Kidney (tissue), 14 donors: ENCODE results near the gene CDHR4. TPM values are rescaled to one million over a fixed set of nuclear protein-coding genes. Genes with fewer than 3 reads are reported as not detected.
A peak's percentile ranks its signal among the peaks of the same experiment; 100 is the strongest.

ENCODE experiments used
- DNase-seq, 5 donors: peaks; one replicate each; pipeline ENCODE4 v3.0.0-alpha.2; 2013 to 2020
- FAIRE-seq: peaks from 2 replicates; lab custom pipeline; 2012; peaks lifted over from hg19 to GRCh38; lab: Jason Lieb, UNC
- H3K27ac ChIP-seq, 2 donors: one replicate each; pipeline ENCODE4 v1.7.0; 2013; ENCODE audit warnings: low read depth in 2 of 2, low read length in 2 of 2, inconsistent platforms in 1 of 2
- H3K27me3 ChIP-seq: one replicate; pipeline ENCODE4 v1.7.1; 2013; ENCODE audit warnings: low read length, inconsistent platforms; ENCODE audit not compliant: control insufficient read depth, insufficient read depth
- H3K36me3 ChIP-seq, 3 donors: one replicate each; pipeline versions ENCODE4 v1.7.0 to v1.7.1; 2013; ENCODE audit warnings: low read length in 3 of 3, control low read depth in 1 of 3, inconsistent platforms in 1 of 3; ENCODE audit not compliant: insufficient read depth in 3 of 3, control insufficient read depth in 2 of 3
- H3K4me1 ChIP-seq, 3 donors: one replicate each; pipeline versions ENCODE4 v1.7.0 to v1.7.1; 2013; ENCODE audit warnings: low read length in 3 of 3, inconsistent platforms in 1 of 3, low read depth in 1 of 3; ENCODE audit not compliant: control insufficient read depth in 2 of 3, insufficient read depth in 2 of 3
- H3K4me3 ChIP-seq, 3 donors: one replicate each; pipeline versions ENCODE4 v1.7.0 to v1.8.1; 2013; ENCODE audit warnings: low read length in 3 of 3, control low read depth in 1 of 3, inconsistent platforms in 1 of 3
- H3K9ac ChIP-seq, 3 donors: one replicate each; pipeline versions ENCODE4 v1.7.0 to v1.7.1; 2013; ENCODE audit warnings: low read length in 3 of 3, control low read depth in 1 of 3, inconsistent platforms in 1 of 3
- H3K9me3 ChIP-seq, 3 donors: one replicate each; pipeline versions ENCODE4 v1.7.0 to v1.7.1; 2013; ENCODE audit warnings: low read length in 3 of 3, control low read depth in 1 of 3, inconsistent platforms in 1 of 3; ENCODE audit not compliant: control insufficient read depth in 2 of 3, insufficient read depth in 1 of 3
- CTCF ChIP-seq: IDR thresholded peaks from 3 replicates; pipeline ENCODE4 v1.5.1; 2012; ENCODE audit warnings: mild to moderate bottlenecking, moderate library complexity, borderline replicate concordance; ENCODE audit not compliant: insufficient read depth; ENCODE audit errors: extremely low read depth
- intact Hi-C: fragments of 100-400 bp; cut with DNase I; formaldehyde crosslinking; loops from one replicate; pipeline ENCODE4 v1.11.1; 2022
- polyA plus RNA-seq: library from polyadenylated mRNA; stranded (reverse); fragments of 350-450 nt; fragmentation: Illumina TruSeq; extraction: RNeasy Lipid Tissue Mini Kit (QIAGEN cat#74804); gene quantifications from one replicate; pipeline ENCODE4 v1.2.3, GENCODE V29; 2014; ENCODE audit warnings: low read depth, low replicate concordance; ENCODE audit not compliant: insufficient read depth
- total RNA-seq: library from RNA; stranded (reverse); fragmentation: NEBNext Ultra II Directional; extraction: Animal tissue kit (Norgen Biotek cat#: 25700); gene quantifications from one replicate; pipeline ENCODE4 v1.2.1, GENCODE V29; 2021
- donor health status: control.
- donor health status: control.
- donor health status: control.
- donor health status: control.
- donor health status: control.
- donor health status: DM: yes; HTN: yes; CAD: no.
- donor health status: Normal renal cell carcinoma (clear cell type).

The CDHR4 gene
- total and polyA plus RNA-seq, 2 donors from 2014 or later = 0.54 TPM; not detected in 1

DNA sequence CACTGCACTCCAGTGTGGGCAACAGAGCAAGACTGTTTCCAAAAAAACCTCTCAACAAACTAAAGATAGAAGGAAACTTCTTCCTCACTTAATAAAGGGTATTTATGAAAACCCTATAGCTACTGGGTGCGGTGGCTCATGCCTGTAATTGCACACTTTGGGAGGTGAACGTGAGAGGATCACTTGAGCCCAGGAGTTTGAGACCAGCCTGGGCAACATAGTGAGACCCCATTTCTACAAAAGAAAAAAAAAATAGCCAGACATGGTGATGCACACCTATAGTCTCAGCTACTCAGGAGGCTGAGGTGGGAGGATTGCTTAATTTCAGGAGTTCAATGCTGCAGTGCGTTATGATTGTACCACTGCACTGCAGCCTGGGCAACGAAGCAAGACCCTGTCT lies 35.7 kb downstream of the CDHR4 start:
- intact Hi-C loops = no loop called here
- Histone ChIP-seq H3K27ac (no peak overlapping the region), H3K9ac (no peak overlapping the region), H3K4me3 (no peak overlapping the region), H3K4me1 (no peaks in the 10 kb centered on the region), H3K36me3 (no peaks in the 10 kb centered on the region), H3K9me3 (no peaks in the 10 kb centered on the region), H3K27me3 (no peaks in the 10 kb centered on the region)
- no peak for TF ChIP-seq CTCF
- DNase-seq (no peak), FAIRE-seq (no peak)

DNA sequence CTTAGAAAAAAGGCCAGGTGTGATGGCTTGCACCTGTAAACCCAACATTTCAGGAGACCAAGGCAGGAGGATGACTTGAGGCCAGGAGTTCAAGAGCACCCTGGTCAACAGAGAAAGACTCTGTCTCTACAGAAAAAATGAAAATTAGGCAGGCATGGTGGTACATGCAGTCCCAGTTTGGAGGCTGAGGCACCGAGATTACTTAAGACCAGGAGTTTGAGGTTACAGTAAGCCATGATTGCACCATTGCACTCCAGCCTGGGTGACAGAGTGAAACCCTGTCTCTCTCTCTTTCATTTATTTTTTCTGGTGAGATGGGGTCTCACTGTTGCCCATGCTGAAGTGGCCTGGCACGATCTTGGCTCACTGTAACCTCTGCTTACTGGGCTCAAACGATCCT lies 38.0 kb downstream of the CDHR4 start:
- Histone ChIP-seq H3K27ac (no peak overlapping the region), H3K9me3 (no peaks in the 10 kb centered on the region), H3K27me3 (no peaks in the 10 kb centered on the region), H3K36me3 (no peaks in the 10 kb centered on the region), H3K4me1 (no peaks in the 10 kb centered on the region), H3K9ac (no peak overlapping the region), H3K4me3 (no peak overlapping the region)
- FAIRE-seq (no peak), DNase-seq (no peak)
- TF ChIP-seq CTCF = no peak
- intact Hi-C loops = no loop called here

GRCh38 chr3:49759226-49759625 lies 40.4 kb downstream of the CDHR4 start:
- Histone ChIP-seq H3K4me3 (no peak overlapping the region), H3K9ac (no peak overlapping the region), H3K36me3 (no peaks in the 10 kb centered on the region), H3K27ac (no peak overlapping the region), H3K9me3 (no peaks in the 10 kb centered on the region), H3K4me1 (peaks cover 0 to 4% (median 0%) of the 10 kb centered on the region in 3 donors), H3K27me3 (no peaks in the 10 kb centered on the region)
- intact Hi-C loops = no loop called here
- TF ChIP-seq CTCF = no peak
- DNase-seq (peak in 2 of 5 donors; percentile 5 to 58), FAIRE-seq (no peak)

DNA sequence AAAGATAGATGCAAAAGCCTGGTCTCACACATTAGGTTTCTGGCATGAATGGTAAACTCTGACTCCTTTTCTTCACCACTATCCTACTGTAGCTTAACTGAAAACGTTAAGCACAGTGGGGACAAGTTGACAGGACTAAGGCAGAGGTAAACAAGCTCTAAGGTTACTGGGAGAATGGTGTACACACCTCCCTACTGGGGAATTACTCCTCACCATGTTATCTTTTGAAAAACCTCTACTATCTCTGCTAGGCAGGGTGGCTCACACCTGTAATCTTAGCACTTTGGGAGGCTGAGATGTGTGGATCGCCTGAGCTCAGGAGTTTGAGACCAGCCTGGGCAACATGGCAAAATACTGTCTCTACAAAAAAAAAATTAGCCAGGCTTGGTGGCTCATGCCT lies 42.5 kb downstream of the CDHR4 start:
- H3K27me3 ChIP-seq = no peaks in the 10 kb centered on the region
- peaks cover 0 to 4% (median 0%) of the 10 kb centered on the region in 3 donors for H3K4me1 ChIP-seq
- intact Hi-C loops = no loop called here
- no peak overlapping the region for H3K4me3 ChIP-seq
- no peaks in the 10 kb centered on the region for H3K9me3 ChIP-seq
- DNase-seq (no peak), FAIRE-seq (no peak)
- H3K27ac ChIP-seq = no peak overlapping the region
- H3K9ac ChIP-seq = no peak overlapping the region
- no peaks in the 10 kb centered on the region for H3K36me3 ChIP-seq
- TF ChIP-seq CTCF = no peak
